Right atrium auricular region (tissue), 2 donors: Measurements from ENCODE around the gene FGD6. TPM values are rescaled to one million over a fixed set of nuclear protein-coding genes. Genes with fewer than 3 reads are reported as not detected.

Source experiments
- DNase-seq: peaks from one replicate; pipeline ENCODE4 v3.0.0-alpha.2; 2019; ENCODE audit warnings: low spot score
- H3K27ac ChIP-seq, 2 donors: fragments of 200-600 bp; sonication (generic); 1 replicate in 1 of 2; 2 replicates in 1 of 2; pipeline ENCODE4 v1.5.1; 2016 to 2019
- H3K27me3 ChIP-seq, 2 donors: fragments of 200-600 bp; sonication (generic); one replicate each; pipeline versions ENCODE4 v1.5.1 to v1.6.0; 2017 to 2019
- H3K36me3 ChIP-seq: fragments of 200-600 bp; sonication (generic); one replicate; pipeline ENCODE4 v1.5.1; 2016
- H3K4me1 ChIP-seq, 2 donors: fragments of 200-600 bp; sonication (generic); one replicate each; pipeline versions ENCODE4 v1.5.1 to v1.6.0; 2017 to 2019
- H3K4me3 ChIP-seq, 2 donors: fragments of 200-600 bp; sonication (generic); 1 replicate in 1 of 2; 2 replicates in 1 of 2; pipeline ENCODE4 v1.5.1; 2017 to 2019; ENCODE audit warnings: mild to moderate bottlenecking in 1 of 2, moderate library complexity in 1 of 2
- H3K9me3 ChIP-seq, 2 donors: fragments of 200-600 bp; sonication (generic); one replicate each; pipeline ENCODE4 v1.5.1; 2019
- CTCF ChIP-seq, 2 donors: fragments of 200-600 bp; sonication (generic); IDR thresholded peaks; one replicate each; pipeline ENCODE4 v1.5.1; 2019; ENCODE audit warnings: antibody characterized with exemption in 2 of 2
- total RNA-seq, 2 donors: library from RNA; depleted of rRNA; stranded (reverse); fragments of >200 nt; gene quantifications; one replicate each; pipeline ENCODE4 v1.1.0, GENCODE V29; 2016

Gene FGD6
- total RNA-seq, 2 donors from 2014 or later, result 15.8 to 16.9 TPM

DNA sequence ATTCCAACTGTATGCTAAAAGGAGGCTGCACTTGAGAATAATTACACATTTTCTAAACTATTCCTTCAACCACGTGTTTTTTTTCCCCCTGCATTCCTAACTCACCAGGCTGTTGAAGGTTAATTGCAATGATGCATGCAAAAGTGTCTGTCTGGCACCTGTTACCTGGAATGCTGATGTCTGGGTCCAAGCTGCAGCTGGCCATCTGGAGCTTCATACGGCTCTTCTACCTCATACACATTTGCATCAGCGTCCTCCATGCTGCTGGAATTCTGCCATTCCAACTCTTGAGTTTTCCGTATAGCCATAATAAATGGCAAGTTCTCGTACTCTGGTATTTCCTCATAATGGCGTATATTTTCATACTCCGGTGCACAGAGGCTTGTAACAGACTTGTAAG lies 8.6 kb downstream of the FGD6 start:
- H3K36me3 ChIP-seq, result no peaks in the 10 kb centered on the region
- no peak for DNase-seq
- TF ChIP-seq CTCF (IDR thresholded peaks at IDR 0.05), result no peak
- no peak overlapping the region for H3K4me3 ChIP-seq
- H3K27ac ChIP-seq, result no peak overlapping the region
- no peaks in the 10 kb centered on the region for H3K27me3 ChIP-seq
- no peaks in the 10 kb centered on the region for H3K9me3 ChIP-seq
- H3K4me1 ChIP-seq, result peaks cover 0 to 20% of the 10 kb centered on the region in 2 donors

DNA sequence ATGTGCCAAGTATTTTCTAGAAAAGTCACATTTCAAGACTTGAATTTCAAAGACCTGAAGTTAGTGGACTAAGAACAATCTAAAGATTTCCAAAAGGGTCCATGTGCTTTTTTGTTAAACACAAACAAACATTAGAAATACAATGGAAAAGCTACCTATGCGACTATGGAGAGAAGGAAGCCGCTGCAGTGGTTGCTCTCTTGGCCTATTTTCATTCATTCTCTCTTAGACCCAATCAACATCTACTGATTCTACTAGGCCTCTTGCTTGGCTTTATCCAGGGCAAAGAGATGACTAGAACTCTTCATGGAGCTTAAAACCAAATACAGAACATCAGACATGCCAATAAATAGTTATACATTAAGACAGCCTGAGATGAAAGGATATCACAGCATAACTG lies 9.9 kb downstream of the FGD6 start:
- H3K36me3 ChIP-seq, result no peaks in the 10 kb centered on the region
- peaks cover 0 to 32% of the 10 kb centered on the region in 2 donors for H3K4me1 ChIP-seq
- no peak for TF ChIP-seq CTCF (IDR thresholded peaks at IDR 0.05)
- H3K27me3 ChIP-seq, result no peaks in the 10 kb centered on the region
- no peak overlapping the region for H3K27ac ChIP-seq
- no peaks in the 10 kb centered on the region for H3K9me3 ChIP-seq
- H3K4me3 ChIP-seq, result no peak overlapping the region
- no peak for DNase-seq

DNA sequence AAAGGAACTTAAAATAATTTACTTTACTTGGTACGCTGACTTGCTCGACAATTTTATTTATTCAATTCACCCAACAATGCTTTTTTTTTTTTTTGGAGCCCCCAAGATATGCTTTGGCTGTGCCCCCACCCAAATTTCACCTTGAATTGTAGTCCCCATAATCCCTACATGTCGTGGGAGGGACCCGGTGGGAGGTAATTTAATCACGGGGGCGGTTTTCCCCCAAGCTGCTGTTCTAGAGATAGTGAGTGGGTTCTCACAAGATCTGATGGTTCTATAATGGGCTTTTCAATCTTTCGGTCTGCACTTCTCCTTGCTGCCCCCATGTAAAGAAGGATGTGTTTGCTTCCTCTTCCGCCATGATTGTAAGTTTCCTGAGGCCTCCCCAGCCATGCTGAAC lies 10.4 kb downstream of the FGD6 start:
- no peak for TF ChIP-seq CTCF (IDR thresholded peaks at IDR 0.05)
- no peaks in the 10 kb centered on the region for H3K36me3 ChIP-seq
- H3K4me3 ChIP-seq, result no peak overlapping the region
- H3K27me3 ChIP-seq, result no peaks in the 10 kb centered on the region
- H3K4me1 ChIP-seq, result peaks cover 0 to 35% of the 10 kb centered on the region in 2 donors
- H3K27ac ChIP-seq, result no peak overlapping the region
- DNase-seq, result no peak
- H3K9me3 ChIP-seq, result no peaks in the 10 kb centered on the region

DNA sequence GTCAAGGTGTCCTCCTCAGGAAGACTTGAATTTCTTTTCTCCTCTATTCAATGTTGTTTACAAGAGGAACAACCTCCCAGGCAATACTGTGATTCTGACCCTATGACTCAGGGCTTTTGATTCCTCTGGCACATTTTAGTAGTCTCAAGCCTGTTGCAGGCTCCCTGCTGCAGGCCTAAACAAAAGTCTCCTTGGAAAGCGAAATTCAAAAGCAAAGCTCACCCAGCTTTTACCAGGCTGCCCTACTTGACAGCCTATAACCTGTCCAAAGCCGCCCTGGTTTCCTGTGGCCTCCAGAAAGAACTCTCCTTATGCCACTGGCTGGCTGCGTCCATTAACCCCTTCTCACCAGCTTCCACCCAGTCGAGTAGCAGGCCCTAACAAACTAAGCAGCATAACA lies 11.6 kb downstream of the FGD6 start:
- TF ChIP-seq CTCF (IDR thresholded peaks at IDR 0.05), result no peak
- Histone ChIP-seq H3K27ac (peak overlapping the region; percentile 49 to 73), H3K9me3 (no peaks in the 10 kb centered on the region), H3K36me3 (no peaks in the 10 kb centered on the region), H3K4me3 (no peak overlapping the region), H3K4me1 (peaks cover 0 to 43% of the 10 kb centered on the region in 2 donors), H3K27me3 (no peaks in the 10 kb centered on the region)
- no peak for DNase-seq

- no peaks in the 10 kb centered on the region for H3K36me3 ChIP-seq
- peak overlapping the region; percentile 49 to 73 for H3K27ac ChIP-seq
- no peak for DNase-seq
- TF ChIP-seq CTCF (IDR thresholded peaks at IDR 0.05), result no peak
- no peaks in the 10 kb centered on the region for H3K9me3 ChIP-seq
- peaks cover 0 to 46% of the 10 kb centered on the region in 2 donors for H3K4me1 ChIP-seq
- no peak overlapping the region for H3K4me3 ChIP-seq
- H3K27me3 ChIP-seq, result no peaks in the 10 kb centered on the region
These were observed 12.1 kb downstream of the FGD6 start for GRCh38 chr12:95205016-95205624.
